ENCODE results near the gene CENPU.

The CENPU gene

GRCh38 chr4:184675018-184675417 is 58.9 kb downstream of the CENPU start:
- H3K4me3 ChIP-seq (ENCODE audit: low read depth, low read length): no peak overlapping the region
- TF ChIP-seq CTCF (IDR thresholded peaks at IDR 0.05; ENCODE audit: low read depth, low read length): no peak

DNA sequence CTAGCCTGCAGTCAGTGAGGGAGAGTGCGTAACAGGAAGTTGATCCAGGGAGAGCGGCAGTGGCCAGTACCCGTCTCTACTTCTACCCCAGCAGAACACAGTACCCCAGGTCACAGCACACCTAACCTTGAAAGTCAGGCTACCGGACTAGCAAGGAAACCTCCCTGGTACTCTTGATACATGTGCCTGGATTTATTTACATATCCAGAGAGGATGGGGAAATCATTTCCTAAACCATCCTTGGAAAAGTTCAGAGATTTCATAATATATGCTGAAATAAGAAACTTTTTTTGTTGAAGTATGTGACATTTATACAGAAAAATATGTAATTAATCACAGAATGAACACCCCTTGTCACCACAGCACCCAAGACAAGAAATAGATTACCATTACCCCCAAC is 59.9 kb downstream of the CENPU start:
- no peak overlapping the region for H3K4me3 ChIP-seq (ENCODE audit: low read depth, low read length)
- TF ChIP-seq CTCF (IDR thresholded peaks at IDR 0.05; ENCODE audit: low read depth, low read length): no peak

DNA sequence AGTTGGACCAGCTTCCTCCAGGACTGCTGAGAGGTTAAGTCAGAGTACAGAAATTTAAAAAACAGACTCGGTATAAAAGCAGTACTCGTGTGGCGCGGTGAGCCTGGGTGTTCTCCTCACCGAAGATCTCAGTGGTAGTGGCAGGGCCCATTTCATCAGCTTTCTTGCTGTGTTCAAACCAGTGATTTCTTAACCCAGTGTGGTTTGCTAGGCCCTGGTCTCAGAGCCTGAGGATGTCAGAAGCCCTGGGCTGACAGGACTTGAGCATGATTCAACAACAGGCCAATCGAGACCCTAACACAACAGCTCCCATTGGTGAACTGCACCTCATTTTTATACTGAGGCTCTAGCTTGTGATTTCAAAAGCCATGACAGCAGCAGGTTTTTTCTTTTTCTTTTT is 61.2 kb downstream of the CENPU start:
- no peak for TF ChIP-seq CTCF (IDR thresholded peaks at IDR 0.05; ENCODE audit: low read depth, low read length)

DNA sequence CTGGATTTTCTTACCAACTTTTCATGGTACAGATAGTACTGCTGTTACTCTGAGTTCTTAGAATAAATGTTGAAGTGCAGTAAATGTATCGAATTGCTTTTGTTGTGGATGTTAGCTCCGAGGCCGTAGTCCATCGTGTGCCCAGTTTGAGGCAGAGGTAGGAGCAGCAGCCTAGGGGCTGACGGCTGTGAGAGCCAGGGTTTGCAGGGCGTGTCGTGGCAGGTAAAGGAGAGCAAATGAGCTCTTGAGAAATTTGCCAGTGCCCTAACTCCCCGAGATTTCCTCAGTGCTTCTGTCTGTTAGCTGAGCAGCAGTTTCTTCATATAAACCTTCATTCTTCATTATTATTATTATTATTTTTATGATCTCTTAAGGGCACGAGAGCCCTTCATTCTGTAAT is 62.8 kb downstream of the CENPU start:
- no peak for TF ChIP-seq CTCF (IDR thresholded peaks at IDR 0.05; ENCODE audit: low read depth, low read length)

More for the DNA sequence above, 61.2 kb downstream of the CENPU start:
- no peak overlapping the region for H3K4me3 ChIP-seq (ENCODE audit: low read depth, low read length)

DNA sequence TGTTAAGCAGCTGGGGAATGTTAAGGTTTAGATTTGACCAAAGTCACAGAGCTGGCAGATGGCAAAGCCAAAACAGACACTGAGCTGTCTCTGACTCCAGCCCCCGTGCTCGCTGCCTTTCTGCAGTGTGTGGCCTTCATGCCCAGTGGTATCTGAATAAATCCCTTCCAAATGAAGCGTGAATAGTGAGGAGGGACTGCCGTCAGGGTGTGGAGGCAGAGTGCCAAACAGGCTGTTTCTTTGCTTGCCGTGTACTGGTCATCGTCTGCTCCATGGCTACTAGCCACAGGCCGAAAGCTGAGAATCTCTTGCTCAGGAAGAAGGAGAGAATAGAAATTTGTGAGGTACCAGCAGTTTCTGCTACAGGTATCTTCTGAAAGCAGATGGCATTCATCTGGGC is 64.6 kb downstream of the CENPU start:
- H3K4me3 ChIP-seq (ENCODE audit: low read depth, low read length): no peak overlapping the region
- TF ChIP-seq CTCF (IDR thresholded peaks at IDR 0.05; ENCODE audit: low read depth, low read length): no peak

More for the DNA sequence above, 62.8 kb downstream of the CENPU start:
- no peak overlapping the region for H3K4me3 ChIP-seq (ENCODE audit: low read depth, low read length)

DNA sequence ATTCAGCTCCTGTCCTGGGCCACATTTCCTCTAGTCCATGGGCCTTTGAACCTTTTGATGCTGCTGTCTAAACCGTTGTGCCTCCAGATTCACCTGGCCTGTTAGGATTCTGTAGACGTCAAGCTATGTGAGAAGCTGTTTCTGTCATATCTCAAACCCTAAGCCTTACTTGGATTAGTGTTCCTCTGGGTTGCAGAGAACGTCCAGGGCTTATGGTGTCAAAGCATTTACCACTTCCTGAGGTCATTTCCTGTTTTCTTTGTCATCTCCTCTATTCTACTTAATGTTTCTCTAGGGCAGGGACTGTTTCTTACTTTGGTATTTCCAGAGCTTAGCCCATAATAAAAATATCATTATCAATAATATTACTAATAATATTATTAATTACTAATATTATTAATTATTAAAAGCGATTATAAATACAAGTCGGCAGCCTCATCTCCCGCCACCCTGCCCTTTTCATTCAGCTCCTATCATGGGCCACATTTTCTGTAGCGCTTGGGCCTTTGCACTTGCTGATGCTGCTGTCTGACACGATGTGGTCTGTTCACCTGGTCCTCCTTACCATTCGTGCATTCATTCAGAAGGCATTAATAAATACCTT is 65.3 kb downstream of the CENPU start:
- no peak overlapping the region for H3K4me3 ChIP-seq (ENCODE audit: low read depth, low read length)
- no peak for TF ChIP-seq CTCF (IDR thresholded peaks at IDR 0.05; ENCODE audit: low read depth, low read length)

DNA sequence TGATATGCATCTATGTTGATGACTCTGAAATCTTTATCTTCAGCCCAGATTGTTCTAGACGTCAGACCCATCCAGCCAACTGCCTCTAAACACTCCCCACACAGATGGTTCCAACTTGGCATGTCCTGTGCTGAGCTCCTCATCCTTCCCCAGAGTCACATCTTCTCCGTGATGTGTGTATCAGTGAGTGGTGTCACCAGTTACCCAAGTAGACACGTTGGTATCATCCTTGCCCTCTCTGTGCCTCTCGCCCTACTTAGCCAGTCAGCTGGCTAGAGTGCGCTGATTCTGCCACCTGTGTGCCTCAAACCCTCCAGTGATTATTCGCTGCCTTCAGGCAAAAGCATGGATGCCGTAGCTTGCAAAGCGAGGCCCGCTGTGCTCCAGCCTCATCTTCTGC is 65.8 kb downstream of the CENPU start:
- H3K4me3 ChIP-seq (ENCODE audit: low read depth, low read length): no peak overlapping the region
- TF ChIP-seq CTCF (IDR thresholded peaks at IDR 0.05; ENCODE audit: low read depth, low read length): no peak
